Fibroblast of peridontal ligament (primary cell): ENCODE data around the gene DLK1.

Experiments
- DNase-seq: peaks from one replicate; pipeline ENCODE4 v3.0.0-alpha.2; 2010; ENCODE audit errors: extremely low read depth

The DLK1 gene

DNA sequence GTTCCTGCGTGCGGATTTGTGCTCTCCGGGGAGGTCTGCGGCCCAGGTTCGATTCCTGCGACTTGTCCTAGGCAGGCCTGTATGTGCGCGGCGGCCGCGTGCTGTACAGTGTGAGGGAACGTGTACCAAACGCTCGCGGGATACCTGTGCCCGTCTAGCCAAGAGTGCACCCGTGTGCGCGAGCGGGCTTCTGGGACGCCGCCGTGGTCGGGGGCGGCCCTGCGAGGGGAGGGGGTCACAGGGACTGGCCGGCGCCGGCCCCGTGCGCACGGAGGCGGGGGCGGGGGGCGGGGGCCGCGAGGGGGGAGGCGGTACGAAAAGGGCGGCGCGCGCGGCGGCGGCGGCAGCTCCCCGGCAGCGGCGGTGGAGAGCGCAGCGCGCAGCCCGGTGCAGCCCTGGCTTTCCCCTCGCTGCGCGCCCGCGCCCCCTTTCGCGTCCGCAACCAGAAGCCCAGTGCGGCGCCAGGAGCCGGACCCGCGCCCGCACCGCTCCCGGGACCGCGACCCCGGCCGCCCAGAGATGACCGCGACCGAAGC lies at the start of gene DLK1:
Gene DLK1 (plus strand): TSS at position 343 of the 536 bp plus-strand sequence. CDS start 177 bp downstream, at position 520.
- DNase-seq = no peak

DNA sequence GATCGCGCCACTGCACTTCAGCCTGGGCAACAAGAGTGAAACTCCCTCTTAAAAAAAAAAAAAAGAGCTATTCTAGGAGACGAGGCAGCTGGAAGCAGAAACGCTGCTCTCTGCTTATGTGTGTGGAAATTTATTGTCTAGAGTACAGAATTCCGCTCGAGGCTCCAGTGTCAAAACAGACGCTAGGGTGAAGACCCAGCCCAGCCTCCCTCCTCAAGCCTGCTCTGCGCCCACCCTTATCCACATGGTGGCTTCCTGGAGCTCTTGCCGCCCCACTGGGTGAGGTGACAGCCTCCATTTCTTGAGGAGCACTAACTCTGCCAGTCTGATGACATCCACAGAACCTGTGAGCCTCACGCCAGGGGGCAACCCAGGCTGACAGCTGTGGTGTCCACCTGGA lies 49.5 kb upstream of the DLK1 start:
- no peak for DNase-seq

DNA sequence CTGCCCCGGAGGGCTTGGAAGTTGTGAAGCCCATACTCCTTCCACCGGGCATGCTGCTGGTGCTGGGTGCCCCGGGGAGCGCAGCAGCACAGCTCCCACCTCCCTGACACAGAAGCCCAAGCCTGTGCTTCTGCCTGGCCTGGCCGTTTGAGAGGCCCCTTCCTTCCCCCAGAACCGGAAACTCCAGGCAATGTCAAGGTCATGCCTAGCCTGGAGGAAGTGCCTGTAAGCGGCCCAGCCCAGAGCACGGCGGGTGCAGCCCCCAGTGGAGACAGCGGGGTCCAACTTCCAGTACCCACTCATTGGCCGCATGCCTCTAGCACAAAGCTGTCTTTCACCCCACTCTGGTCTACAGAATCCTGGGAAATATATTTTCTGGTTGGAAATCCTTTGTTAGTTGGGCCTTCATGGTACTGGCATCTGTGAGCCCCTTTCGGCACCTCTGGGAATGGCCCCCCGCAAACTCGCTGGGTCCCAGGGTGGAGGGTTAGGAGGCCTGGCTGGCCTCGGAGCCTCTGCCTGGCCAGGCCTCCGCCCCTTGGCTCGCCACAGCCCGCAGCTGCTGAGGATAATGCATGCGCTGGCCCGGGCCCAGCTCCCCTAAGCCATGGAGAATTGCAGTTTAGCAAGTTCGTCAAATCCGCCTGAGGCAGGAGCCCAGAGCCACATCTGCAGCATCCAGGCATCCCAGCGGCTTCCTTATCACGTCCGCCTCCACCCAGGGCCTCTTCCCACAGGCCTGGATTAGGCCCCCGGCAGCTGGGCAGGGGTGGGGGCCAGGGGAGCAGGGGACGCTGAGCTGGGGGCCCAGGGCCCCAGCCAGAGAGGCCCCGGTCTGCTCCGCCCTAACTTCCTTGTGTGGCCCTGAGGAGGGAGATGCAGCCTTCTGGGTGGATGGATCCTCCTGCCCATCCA lies 48.9 kb upstream of the DLK1 start:
- DNase-seq = no peak

DNA sequence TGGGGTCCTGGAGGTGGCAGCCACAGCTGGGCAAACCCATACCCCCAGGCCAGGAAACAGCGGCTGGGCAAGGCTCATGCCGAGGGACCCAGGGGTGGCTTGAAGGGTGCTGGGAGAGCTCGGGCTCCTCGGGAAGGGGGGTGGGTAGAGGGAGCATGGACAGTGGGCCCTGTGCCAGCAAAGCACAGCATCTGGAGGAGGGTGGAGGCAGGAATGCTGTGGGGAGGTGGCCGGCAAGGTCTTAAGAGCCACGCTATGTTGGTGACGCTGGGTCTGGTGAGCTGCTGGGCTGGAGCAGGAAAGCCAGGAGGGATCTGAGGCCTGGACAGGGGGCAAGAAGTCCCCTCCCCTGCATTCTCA lies 48.2 kb upstream of the DLK1 start:
- DNase-seq = no peak

DNA sequence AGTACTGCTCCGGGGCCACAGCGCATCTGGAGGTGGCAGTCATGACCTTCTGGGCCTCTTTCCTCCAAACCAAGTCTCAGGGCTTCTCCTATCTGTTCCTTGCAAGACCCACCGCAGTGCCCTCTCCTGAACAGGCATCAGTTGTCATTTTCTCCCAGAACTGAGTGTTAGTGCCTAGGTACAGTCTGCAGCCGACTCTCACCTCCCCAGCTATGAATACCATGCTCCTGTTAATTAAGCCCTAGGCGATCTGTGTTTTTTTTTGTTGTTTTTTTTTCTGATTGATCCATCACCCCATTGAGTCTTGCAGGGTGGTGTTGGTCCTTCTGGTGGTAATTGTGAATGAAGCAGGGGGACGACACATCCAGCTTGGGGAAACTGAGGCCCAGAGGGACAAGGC lies 47.5 kb upstream of the DLK1 start:
- no peak for DNase-seq

DNA sequence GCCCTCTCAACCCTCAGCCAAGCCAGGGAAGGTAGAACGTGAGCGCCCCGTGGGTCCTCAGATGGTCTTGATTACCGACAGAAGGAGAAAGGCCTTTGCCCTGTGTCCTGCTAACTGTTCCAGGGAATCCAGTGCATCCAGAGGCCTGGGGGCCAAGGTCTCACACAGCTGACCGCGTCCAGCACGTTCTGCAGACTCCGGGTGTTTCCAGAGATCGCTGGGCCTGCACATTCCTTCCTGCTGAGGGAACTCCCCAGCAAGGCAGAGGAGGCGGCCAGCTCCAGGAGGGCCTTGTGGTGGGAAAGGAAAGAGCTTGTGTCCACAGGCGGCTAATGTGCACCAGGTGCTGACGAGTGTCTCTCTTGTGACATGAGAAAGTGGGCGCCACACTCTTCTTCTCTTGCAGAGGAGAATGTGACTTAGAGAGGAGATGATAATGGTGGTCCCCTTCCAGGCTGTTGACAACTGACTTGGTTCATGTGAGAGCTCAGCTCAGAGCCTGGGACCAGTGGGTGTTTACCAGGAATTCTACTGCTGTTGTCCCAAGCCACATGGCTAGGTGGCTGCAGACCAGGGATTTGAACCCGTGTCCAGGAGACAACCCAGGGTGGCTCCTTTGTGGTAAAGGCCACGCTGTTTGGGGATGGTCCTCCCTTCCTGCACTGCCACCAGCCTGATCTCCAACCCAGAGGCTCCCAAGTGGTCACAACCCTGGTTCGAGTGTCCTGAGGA lies 46.8 kb upstream of the DLK1 start:
- DNase-seq = no peak

DNA sequence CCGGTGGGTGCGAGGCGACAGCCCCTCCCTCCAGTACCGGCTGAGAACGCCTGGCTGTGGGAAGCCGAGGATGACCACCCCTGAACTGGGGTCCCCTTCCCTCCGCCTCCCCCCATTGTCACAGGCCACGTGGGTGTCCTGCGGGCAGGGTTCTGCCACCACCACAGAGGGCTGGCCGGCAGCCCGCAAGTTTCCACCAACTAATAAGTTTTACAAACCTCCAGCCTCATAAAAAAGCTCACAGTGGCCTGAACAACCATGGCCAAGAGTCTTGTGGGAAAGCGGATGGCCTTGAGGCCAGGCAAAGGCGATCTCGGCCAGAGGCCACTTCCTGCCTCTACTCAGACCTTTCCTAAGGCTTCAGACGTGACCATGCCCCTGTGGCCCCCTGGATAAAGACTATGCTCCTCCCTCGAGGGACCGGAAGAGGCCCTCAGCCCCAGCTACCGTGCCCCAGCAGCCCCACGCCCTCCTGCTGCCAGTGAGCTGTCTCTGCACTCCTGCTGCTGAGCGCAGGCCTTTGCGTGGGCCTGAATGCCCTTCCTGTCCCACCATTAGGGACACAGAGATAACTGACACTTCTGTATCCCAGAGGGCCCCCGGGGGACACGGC lies 46.1 kb upstream of the DLK1 start:
- no peak for DNase-seq

DNA sequence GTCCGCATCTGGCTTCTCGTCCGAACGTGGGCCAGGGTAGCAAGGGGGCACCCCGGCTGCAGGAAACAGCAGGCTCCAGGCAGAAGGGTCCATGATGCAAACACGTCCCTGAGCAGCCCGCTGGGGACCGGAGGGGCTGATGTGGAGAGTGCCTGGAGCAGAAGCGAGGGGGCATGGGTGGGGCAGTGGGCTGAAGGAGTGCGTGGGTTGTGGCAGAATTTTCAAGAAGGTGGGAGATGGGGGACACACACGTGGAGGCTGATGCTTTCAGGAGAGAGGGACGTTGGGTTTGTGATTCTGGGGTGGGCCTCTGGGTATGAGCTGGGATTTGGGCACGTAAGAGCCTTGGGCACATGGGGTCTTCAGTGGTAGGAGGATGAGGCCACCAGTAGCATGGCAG lies 45.6 kb upstream of the DLK1 start:
- no peak for DNase-seq

DNA sequence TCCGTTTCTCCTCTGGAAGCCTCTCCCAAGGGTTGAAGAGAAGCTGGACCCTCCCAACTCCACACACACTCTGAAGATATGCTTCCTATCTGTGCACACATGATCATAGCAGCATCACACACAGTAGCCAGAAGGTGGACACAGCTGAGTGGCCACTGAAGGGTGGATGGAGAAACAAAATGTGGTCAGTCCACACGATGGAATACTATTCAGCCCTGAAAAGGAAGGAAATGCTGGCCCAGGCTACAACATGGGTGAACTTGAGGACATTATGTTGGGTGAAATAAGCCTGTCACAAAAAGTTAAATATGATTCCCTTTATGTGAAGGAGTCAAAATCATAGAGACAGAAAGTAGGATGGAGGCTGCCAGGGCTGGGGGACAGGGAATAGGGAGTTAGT lies 43.9 kb upstream of the DLK1 start:
- no peak for DNase-seq

DNA sequence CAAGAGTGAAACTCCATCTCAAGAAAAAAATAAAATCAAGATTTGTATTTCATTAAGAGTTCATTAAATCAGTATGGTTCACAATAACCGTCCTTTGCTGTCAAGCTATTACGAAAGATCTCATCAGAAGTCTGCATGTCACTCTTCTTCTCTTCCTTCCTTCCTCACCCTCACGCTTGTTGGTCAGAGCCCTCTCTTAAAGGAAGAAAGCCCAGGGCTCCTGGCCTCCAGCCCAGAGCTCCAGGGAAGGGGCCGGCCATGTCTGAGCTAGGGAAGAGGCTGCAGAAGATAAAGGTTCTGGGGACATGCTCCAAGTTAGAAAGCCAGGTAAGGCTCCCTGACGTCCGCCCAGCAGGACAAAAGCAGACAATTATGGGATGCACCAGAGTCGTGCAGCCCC lies 43.1 kb upstream of the DLK1 start:
- DNase-seq = no peak

DNA sequence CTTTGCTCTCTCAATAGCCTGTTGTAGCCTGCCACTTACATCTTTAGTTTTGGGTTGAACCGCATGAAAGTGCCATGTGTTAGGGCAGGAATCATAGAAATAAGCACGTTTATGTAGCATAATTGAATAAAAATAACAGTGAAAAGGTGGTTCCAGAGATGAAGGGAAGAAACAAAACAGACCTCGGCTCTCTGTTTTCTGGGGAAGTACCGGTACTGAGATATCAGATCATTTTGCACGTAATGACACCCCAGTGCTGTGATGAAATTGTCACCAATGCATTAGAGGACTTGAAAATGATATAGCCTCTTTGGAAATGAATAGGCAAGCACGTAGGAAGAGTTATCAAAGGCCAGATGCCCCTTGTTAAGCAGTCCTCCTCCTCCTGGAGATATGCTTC lies 42.5 kb upstream of the DLK1 start:
- DNase-seq = no peak

DNA sequence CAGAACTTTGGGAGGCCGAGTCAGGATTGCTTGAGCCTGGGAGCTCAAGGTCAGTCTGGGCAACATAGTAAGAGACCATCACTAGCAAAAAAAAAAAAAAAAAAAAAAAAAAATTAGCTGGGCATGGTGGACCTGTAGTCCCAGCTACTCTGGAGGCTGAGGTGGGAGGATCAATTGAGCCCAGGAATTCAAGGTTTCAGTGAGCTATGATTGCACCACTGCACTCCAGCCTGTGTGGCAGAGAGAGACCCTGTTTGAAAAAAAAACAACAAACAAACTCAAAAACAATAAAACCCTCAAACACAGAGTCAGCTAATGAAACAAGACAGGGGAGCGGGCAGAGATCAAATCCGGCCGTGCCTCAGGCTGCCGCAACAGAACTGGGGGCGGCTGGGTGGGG lies 41.7 kb upstream of the DLK1 start:
- DNase-seq = no peak

DNA sequence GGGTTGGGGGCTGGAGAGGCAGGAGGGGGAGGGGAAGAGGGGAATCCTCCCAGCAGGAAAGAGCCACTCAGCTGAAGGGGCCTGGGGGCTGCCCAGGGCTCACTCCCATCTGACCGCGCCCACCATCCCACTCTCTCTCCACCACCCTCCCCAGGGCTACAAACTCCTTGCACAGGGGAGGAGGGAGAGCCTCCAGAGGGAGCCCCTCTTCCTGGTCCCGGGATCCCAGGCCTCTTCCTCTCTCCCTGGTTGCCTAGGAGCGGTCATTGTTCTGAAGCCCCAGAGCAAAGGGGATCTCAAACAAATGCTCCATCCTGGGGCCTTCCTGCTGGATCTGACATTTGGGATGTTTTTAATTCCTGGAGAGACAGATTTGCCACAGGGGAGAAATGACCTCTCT lies 39.8 kb upstream of the DLK1 start:
- DNase-seq = no peak

DNA sequence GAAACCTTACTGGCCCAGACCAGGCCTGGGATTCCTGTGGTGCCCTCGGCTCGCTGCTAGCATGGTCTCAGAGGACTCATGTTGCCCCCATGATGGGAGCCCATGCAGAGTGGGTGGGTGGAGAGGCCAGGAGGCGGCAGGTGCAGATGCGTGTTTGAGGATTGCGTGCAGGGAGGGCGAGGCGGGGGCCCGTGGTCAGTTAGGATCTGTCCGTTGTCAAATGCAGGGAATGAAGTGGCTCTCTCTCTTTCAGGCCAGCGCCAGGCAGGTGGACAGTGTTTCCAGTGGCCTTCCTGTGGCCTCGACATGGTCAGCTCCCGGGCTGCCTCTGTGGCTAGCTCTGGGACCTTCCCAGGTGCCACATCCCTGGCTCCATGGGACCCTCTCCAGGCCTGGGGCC lies 39.3 kb upstream of the DLK1 start:
- DNase-seq = no peak

DNA sequence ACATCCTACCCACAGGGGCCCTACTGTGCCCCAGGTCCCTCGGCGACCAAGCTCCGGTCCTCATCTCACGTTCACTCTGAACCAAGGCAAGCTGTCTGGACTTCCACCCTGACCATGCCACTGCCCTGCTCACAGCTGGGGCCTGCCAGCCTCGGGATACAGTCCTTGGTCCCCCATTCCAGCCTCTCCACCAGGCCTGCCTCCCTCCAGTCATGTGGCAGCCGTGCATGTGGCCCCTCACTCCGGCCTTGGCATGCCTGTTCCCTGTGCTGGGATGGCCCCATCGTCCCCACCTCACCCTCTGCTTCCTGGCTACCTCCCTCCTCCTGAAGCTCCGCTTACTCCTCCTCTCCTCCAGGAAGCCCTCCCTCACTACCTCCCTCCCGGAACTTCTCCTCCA lies 38.6 kb upstream of the DLK1 start:
- no peak for DNase-seq

DNA sequence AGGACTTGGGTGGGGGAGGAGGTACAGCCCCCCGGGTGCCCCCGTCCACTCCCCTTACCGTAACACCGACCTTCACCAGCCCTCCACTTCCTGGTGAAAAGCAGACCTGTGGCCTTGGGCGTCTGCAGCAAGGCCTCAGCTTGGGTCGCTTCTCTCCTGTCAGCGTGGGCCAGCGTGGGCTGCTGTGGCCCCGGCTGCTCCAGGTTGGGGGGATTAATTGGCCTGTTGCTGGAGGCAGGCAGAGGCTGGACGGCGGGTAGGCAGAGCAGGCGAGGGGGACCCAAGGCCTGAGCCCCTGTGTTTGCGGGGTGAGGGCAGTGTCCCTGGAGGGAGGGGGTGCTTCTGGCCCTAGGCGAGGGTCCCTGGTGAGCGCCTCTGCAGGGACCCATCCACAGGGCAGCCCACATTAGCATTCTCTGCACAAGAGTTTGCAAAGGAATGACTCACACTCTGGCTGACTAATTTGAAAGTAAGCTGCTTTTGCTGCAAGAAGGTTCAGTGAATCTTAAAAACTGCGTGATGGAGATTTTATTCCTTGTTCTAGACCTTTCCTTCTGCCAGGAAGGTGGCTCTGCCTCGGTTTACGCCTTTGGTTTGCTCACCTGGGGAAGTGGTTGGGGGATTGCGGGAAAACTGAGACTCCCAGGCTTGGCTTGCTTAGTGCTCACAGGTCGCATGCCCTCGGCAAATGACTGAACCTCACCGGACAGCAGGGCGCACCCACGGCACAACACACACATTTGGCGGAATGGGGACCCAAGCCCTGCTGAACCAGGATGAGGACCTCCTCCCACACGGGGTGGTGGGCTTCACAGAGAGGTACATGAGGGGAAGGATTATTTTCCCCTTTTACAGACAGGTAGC lies 37.9 kb upstream of the DLK1 start:
- DNase-seq = peak; percentile 71

DNA sequence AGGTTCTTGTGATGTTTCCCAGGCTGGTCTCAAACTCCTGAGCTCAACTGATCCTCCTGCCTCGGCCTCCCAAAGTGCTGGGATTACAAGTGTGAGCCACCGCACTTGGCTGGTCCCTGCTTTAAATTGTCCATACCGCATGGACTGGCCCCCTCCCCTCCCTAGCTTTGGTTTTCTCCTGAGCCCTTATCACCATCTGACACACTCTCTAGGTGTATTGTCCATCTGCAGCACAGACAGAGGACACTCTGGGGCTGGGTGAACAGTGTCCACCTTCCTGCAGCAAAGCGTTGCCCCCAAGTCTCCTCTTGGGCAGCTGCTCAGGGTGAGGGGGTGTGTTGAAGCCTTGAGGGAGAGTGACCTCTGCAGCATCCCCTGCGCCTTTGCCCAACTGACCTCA lies 36.0 kb upstream of the DLK1 start:
- no peak for DNase-seq

DNA sequence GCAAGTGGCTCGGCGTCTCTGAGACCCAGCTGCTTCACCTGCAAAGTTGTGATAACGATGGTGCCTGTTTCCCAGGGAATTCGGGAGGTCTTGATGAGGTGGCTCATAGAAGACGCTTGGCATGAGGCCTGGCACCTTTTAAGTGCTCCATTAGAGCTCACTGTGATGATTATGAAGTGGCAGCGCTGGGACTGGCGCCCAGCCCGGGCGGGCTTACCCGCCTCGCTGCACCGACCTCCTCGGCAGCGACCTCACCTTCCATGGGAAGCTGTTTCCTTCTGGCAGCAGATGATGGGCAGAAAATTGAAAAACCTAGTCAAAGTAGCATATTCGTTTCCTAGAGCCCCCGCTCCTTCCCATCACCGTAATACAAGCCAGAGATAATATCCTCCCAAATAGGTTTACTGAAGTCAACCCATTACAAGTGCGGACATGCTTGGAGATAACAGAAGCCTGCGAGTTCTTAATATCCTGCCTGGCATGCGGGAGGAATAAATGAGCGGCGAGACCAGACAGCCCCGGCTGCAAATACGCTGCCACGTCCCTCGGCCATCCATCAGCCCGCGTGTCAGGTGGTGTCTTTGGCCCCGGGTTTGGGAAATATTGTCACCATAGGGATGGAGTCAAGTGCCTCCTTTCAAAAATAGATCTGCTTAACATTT lies 35.2 kb upstream of the DLK1 start:
- DNase-seq = no peak

DNA sequence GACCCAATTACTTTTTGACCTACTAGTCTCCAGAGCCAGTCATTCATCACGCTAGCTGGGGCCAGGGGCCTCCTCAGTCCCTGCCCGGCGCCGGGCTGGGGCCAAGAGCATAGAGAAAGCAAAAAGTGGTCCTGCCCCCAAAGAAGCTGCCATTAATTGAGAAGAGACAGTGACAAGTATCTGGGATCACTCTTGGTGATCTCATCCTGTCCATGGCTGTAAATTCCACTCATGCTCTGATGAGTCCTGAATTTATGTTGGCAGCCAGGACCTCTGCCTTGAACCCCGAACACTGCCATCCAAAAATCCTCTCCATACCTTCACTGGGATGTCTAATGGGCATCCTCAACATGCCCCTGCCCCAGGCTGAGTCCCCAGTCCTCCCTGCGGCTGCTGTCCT lies 34.4 kb upstream of the DLK1 start:
- no peak for DNase-seq

DNA sequence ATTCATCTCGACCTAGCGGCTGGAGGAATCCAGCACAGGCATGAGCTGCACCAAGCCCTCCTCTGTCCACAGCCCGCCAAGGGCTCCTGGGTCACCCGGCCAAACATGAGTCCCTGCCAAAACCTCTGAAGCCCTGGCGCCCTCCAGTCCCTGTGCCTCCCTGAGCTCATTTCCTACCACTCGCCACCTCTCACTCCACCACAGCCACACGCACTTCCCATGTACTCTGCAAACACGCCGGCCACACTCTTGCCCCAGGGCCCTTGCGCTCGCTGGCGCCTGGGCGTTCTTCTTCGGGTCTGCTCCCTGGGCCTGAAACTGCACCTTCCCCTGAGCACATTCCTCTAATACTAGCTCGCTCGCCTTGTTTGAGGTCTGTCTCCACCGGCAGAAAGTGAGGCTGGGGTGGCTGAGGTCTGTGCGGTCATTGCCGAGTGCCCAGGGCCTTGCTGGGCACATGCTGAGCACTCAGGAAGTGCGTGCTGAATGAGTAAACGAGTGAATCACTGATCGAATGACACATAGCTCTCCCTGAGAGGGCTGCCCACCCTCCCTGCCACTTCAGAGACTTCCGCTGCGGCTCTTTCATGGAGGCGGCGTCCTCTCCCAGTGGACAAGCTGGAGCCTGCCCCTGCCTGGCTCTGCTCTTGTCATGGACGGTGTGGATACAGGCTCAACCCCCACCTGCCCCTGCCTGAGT lies 33.7 kb upstream of the DLK1 start:
- peak; percentile 70 for DNase-seq
